GM12878 (cell line): ENCODE measurements around the gene BICRA. TPM values are rescaled to one million over a fixed set of nuclear protein-coding genes. Genes with fewer than 3 reads are reported as not detected.

ENCODE experiments used
- ATAC-seq: fragments of 200-7000 bp; cut with Tn5 transposase; 3 replicates; pipeline ENCODE4 v1.9.1; 2020; ENCODE audit warnings: mild to moderate bottlenecking, moderate library complexity
- BruUV-seq: library from RNA; stranded (reverse); fragments of 400-500 nt; replicated peaks from 2 replicates; lab custom pipeline; 2021; lab: Mats Ljungman, UMichigan
- CTCF ChIA-PET: fragments of 300-600 bp; sonication (Branson Sonifier 250); formaldehyde crosslinking; extraction: SDS; loops from one replicate; lab custom pipeline; 2021; ENCODE audit warnings: inconsistent platforms; lab: Yijun Ruan, JAX
- POLR2A ChIA-PET: fragments of 350-600 bp; formaldehyde crosslinking; extraction: SDS; loops from one replicate; lab custom pipeline; 2021; ENCODE audit warnings: inconsistent platforms; lab: Charles Lee
- RAD21 ChIA-PET: fragments of 300-600 bp; sonication (Branson Sonifier 250); formaldehyde crosslinking; loops from one replicate; lab custom pipeline; 2023; ENCODE audit warnings: antibody characterized with exemption; ENCODE audit not compliant: unreplicated experiment; lab: Charles Lee
- SMC1A ChIA-PET: fragments of 300-600 bp; sonication (Branson Sonifier 250); formaldehyde crosslinking; loops from one replicate; lab custom pipeline; 2023; ENCODE audit not compliant: unreplicated experiment, uncharacterized antibody; lab: Charles Lee
- DNase-seq: peaks from one replicate; pipeline ENCODE4 v3.0.0-alpha.2; 2011; ENCODE audit warnings: low read depth, low spot score
- FAIRE-seq: peaks from 3 replicates; lab custom pipeline; 2011; peaks lifted over from hg19 to GRCh38; lab: Jason Lieb, UNC
- H2AFZ ChIP-seq: 2 replicates; pipeline ENCODE4 v1.6.0; 2011; ENCODE audit warnings: low read depth, low read length, control low read depth; ENCODE audit not compliant: control insufficient read depth
- H3K27ac ChIP-seq: 2 replicates; pipeline ENCODE4 v1.5.1; 2011; ENCODE audit warnings: control low read depth; ENCODE audit not compliant: control insufficient read depth, insufficient read depth
- H3K27me3 ChIP-seq, 2 experiments: replicated peaks in 1 of 2; 2 replicates each; pipeline versions ENCODE4 v1.6.0 to v1.6.1; 2011; ENCODE audit warnings: low read length in 1 of 2; ENCODE audit not compliant: control insufficient read depth in 2 of 2, insufficient read depth in 2 of 2
- H3K36me3 ChIP-seq, 2 experiments: 2 replicates each; pipeline ENCODE4 v1.5.1; 2011; ENCODE audit warnings: low read length in 1 of 2; ENCODE audit not compliant: control insufficient read depth in 2 of 2, insufficient read depth in 2 of 2
- H3K4me1 ChIP-seq: 2 replicates; pipeline ENCODE4 v1.6.1; 2011; ENCODE audit warnings: mild to moderate bottlenecking, low read length, moderate library complexity, mixed read lengths; ENCODE audit not compliant: control insufficient read depth, insufficient read depth
- H3K4me2 ChIP-seq: 2 replicates; pipeline ENCODE4 v1.6.0; 2011; ENCODE audit warnings: control low read depth; ENCODE audit not compliant: control insufficient read depth, insufficient read depth
- H3K4me3 ChIP-seq: fragments of 200-600 bp; sonication (generic); 2 replicates; pipeline ENCODE4 v1.5.1; 2016
- H3K79me2 ChIP-seq: 2 replicates; pipeline ENCODE4 v1.6.0; 2011; ENCODE audit warnings: low read length; ENCODE audit not compliant: control insufficient read depth, insufficient read depth
- H3K9ac ChIP-seq: 2 replicates; pipeline ENCODE4 v1.8.0; 2011; ENCODE audit warnings: low read length, control low read depth, mixed read lengths; ENCODE audit not compliant: control insufficient read depth, insufficient read depth
- H3K9me3 ChIP-seq: replicated peaks from 3 replicates; pipeline ENCODE4 v1.5.1; 2011; ENCODE audit warnings: mild to moderate bottlenecking, low read length; ENCODE audit not compliant: control insufficient read depth, insufficient read depth
- H4K20me1 ChIP-seq: 2 replicates; pipeline ENCODE4 v1.6.0; 2011; ENCODE audit not compliant: control insufficient read depth, insufficient read depth
- ATF7 ChIP-seq: fragments of 450-650 bp; IDR thresholded peaks from 2 replicates; pipeline ENCODE4 v1.6.1; 2016; ENCODE audit warnings: low read depth, mild to moderate bottlenecking
- BACH1 ChIP-seq: fragments of 450-650 bp; IDR thresholded peaks from 2 replicates; pipeline ENCODE4 v1.6.1; 2017; ENCODE audit warnings: mild to moderate bottlenecking, borderline replicate concordance
- E2F8 ChIP-seq: fragments of 450-650 bp; IDR thresholded peaks from 2 replicates; pipeline ENCODE4 v1.6.1; 2018; ENCODE audit warnings: mild to moderate bottlenecking, low read depth, moderate library complexity; ENCODE audit not compliant: partially characterized antibody
- ESRRA ChIP-seq: IDR thresholded peaks from 2 replicates; pipeline ENCODE4 v1.6.1; 2012; ENCODE audit warnings: mild to moderate bottlenecking, low read length, improper control_type of control experiment
- MYC ChIP-seq: IDR thresholded peaks from 2 replicates; pipeline ENCODE4 v1.6.1; 2011; ENCODE audit warnings: mild to moderate bottlenecking, low read length, moderate library complexity, inconsistent platforms; ENCODE audit not compliant: insufficient read depth, insufficient replicate concordance, insufficient read length, severe bottlenecking
- NFYB ChIP-seq: IDR thresholded peaks from 2 replicates; pipeline ENCODE4 v1.6.1; 2011; ENCODE audit warnings: low read depth, mild to moderate bottlenecking, low read length, improper control_type of control experiment, moderate library complexity; ENCODE audit not compliant: insufficient read depth
- ZNF217 ChIP-seq: fragments of 450-650 bp; IDR thresholded peaks from 2 replicates; pipeline ENCODE4 v1.6.1; 2017; ENCODE audit warnings: antibody characterized with exemption, mild to moderate bottlenecking
- WGBS: methylation state at CpG from one replicate; pipeline ENCODE4 v1.1.6; 2016; ENCODE audit warnings: low lambda C conversion rate; ENCODE audit not compliant: insufficient replicate concordance, insufficient coverage; ENCODE audit errors: missing lambda C conversion rate; 5-methylcytosine and 5-hydroxymethylcytosine counted together
- in situ Hi-C: fragments of 300-500 bp; cut with MboI; formaldehyde crosslinking; loops from 9 replicates; pipeline ENCODE4 v1.14.3; 2018; ENCODE audit warnings: mixed read lengths
- intact Hi-C: fragments of 100-400 bp; cut with micrococcal nuclease; formaldehyde crosslinking; loops from one replicate; pipeline ENCODE4 v1.14.2; 2022; ENCODE audit not compliant: unreplicated experiment
- polyA plus RNA-seq, 11 experiments: library from polyadenylated mRNA; depleted of rRNA in 4 of 11; unstranded in 6 of 11; stranded (reverse) in 5 of 11; fragments of >200 nt; fragmentation: Nextera tagmentation in 4 of 11; fragmentation: Illumina TruSeq in 1 of 11; extraction: Ambion mirVana in 4 of 11; extraction: Trizol in 1 of 11; gene quantifications; 1 replicate in 1 of 11; 2 replicates in 10 of 11; pipeline versions ENCODE4 v1.2.1 to v1.2.3, GENCODE V29; 2011 to 2016; ENCODE audit warnings: inconsistent platforms in 2 of 11, missing spikeins in 2 of 11, low read depth in 1 of 11
- total RNA-seq, 4 experiments: library from RNA; depleted of rRNA in 3 of 4; stranded (reverse); fragments of >200 nt in 3 of 4; fragmentation: Illumina TruSeq in 1 of 4; extraction: Trizol in 1 of 4; gene quantifications; 2 replicates each; pipeline versions ENCODE4 v1.2.1 to v1.2.3, GENCODE V29; 2013 to 2021

Gene BICRA
- total and polyA plus RNA-seq, 10 of the 15 experiments (the other 5 are each of a cell fraction or from before 2014, with no cell fraction given) = 0.11 to 15.3 (median 1.3) TPM

- FAIRE-seq = no peak
- Histone ChIP-seq H3K27me3 (no peaks in the 10 kb centered on the region), H3K36me3 (no peaks in the 10 kb centered on the region), H3K4me2 (peak overlapping the region; percentile 75), H3K9ac (no peak overlapping the region), H4K20me1 (peaks cover 7% of the 10 kb centered on the region), H3K27ac (no peak overlapping the region; the same call in 1 of the 2 replicates), H3K9me3 (no peaks in the 10 kb centered on the region; the same call in 2 of the 3 replicates), H2AFZ (no peak overlapping the region), H3K4me1 (peaks cover 18% of the 10 kb centered on the region), H3K4me3 (peak overlapping the region; percentile 90; the same call in 1 of the 2 replicates), H3K79me2 (peaks cover 63% of the 10 kb centered on the region)
- in situ Hi-C loops = no loop called here
- ATAC-seq = no peak
- SMC1A ChIA-PET = interaction anchor here (0.7 to 1.8 kb wide), 6 partner anchors 10 to 96 kb away, joined by 3 to 6 read pairs (median 3); partner anchors contain the start of gene NAPA
- POLR2A ChIA-PET = interaction anchor here (0.6 to 2.5 kb wide), 4 partner anchors 11 to 743 kb away, joined by 3 to 14 read pairs (median 4); partner anchors contain the start of gene KPTN
- intact Hi-C loops = no loop called here
- CTCF ChIA-PET = interaction anchor here (0.6 to 1.5 kb wide), 8 partner anchors 11 to 1178 kb away, joined by 3 to 8 read pairs (median 3); partner anchors contain the start of gene DHX34
- WGBS = 80% methylated on average over 7 of the region's 7 CpGs
- BruUV-seq = no TSS peak
- TF ChIP-seq ATF7 (no peak), ESRRA (no peak), E2F8 (no peak), BACH1 (no peak), MYC (no peak), ZNF217 (no peak), NFYB (no peak)
- RAD21 ChIA-PET = interaction anchor here (1.0 to 2.0 kb wide), 2 partner anchors 93 to 95 kb away, joined by 3 to 6 read pairs; partner anchors contain the start of gene NAPA
- DNase-seq = no peak
Measured at GRCh38 chr19:47610902-47611301, 2.0 kb downstream of the BICRA start.
